GM19193 (cell line): ENCODE measurements around the gene CCDC181.

ENCODE experiments used
- POLR2A ChIP-seq: IDR thresholded peaks from 4 replicates; pipeline ENCODE4 v1.6.1; 2011; ENCODE audit not compliant: insufficient read depth, insufficient read length; ENCODE audit errors: extremely low read depth

The CCDC181 gene

GRCh38 chr1:169361281-169361680 lies 66.0 kb downstream of the CCDC181 start:
- TF ChIP-seq POLR2A: no peak

GRCh38 chr1:169360415-169360814 lies 66.9 kb downstream of the CCDC181 start:
- no peak for TF ChIP-seq POLR2A

GRCh38 chr1:169348383-169349036 lies 78.8 kb downstream of the CCDC181 start:
- no peak for TF ChIP-seq POLR2A

- no peak for TF ChIP-seq POLR2A
These were observed 79.4 kb downstream of the CCDC181 start for GRCh38 chr1:169347688-169348382.

- no peak for TF ChIP-seq POLR2A
These were observed 81.2 kb downstream of the CCDC181 start for GRCh38 chr1:169346036-169346589.

- no peak for TF ChIP-seq POLR2A
These were observed 81.8 kb downstream of the CCDC181 start for GRCh38 chr1:169345511-169345910.
